Endometrial microvascular endothelial cells (primary cell): ENCODE measurements around the gene DIAPH1. TPM values are rescaled to one million over a fixed set of nuclear protein-coding genes. Genes with fewer than 3 reads are reported as not detected.
"Not testable (repeated sequence)": the region's sequence is repeated elsewhere in the genome, so short reads cannot be mapped to it uniquely, and the experiment has no call there.

Experiments
- in situ Hi-C: cut with HindIII; loops from 2 replicates; pipeline ENCODE4 v1.10.0; 2017; ENCODE audit warnings: low sequenced_read_pairs, low pct_unique_long_range_greater_than_20kb; ENCODE audit errors: inconsistent ontology term
- total RNA-seq: library from RNA; depleted of rRNA; stranded (reverse); fragments of >200 nt; gene quantifications from one replicate; pipeline ENCODE4 v1.2.3, GENCODE V29; 2015; ENCODE audit errors: inconsistent ontology term

Gene DIAPH1
- total RNA-seq, 1 donor from 2014 or later, result 91.6 TPM

DNA sequence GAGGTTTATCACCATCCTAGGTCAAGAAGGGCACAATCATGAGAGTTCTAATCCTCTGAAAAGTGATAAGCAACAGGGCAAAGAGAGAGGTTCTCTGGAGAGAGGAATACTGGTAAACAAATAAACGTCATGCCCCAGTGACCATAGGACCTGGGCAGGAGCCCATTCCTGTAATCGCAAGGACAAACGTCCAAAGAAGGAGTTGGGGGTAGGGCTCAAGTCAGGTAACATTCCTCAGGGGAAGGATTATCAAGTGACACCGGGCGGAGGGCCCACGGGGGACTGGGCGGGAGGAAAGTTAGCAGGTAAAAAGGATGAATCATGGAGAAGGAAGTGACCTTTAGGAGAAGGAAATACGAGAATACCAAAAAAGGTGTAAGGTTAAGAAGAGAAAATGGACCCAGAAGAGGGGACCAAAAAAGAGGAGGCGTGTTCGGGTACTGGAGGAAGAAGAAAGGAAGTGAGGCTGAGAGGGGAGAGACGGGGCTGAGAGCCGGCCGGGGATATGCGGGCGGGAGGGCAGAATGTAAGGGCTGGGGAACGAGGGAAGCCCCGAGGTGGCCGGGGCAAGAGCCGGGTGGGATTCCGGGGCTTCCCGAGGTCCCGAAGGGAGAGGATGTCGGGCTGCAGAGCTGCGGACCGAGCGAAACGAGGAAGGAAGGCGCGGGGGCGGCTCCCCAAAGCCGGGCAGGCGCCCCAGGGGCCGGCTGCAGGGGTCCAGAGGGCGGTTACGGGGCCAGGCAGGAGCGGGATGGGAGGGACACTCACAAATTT, 583 bp downstream of the DIAPH1 start:
- in situ Hi-C loops, result no loop called here

DNA sequence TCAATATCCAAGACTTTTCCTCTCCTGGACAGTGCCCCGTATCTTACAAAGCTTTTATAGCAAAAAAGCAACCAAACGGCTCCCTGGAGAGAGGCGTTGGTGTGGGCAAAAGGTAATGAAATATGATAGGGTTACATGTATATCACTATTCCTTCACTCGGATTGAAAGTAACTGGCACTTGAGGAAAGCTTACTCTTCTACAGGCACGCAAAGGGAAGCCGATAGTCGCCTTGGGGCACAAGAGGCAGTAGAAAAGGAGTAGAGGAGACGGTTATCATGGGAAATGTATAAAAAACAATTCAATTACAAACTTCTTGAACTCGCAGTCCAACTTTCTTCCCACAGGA, 1.1 kb downstream of the DIAPH1 start:
- in situ Hi-C loops, result no loop called here

DNA sequence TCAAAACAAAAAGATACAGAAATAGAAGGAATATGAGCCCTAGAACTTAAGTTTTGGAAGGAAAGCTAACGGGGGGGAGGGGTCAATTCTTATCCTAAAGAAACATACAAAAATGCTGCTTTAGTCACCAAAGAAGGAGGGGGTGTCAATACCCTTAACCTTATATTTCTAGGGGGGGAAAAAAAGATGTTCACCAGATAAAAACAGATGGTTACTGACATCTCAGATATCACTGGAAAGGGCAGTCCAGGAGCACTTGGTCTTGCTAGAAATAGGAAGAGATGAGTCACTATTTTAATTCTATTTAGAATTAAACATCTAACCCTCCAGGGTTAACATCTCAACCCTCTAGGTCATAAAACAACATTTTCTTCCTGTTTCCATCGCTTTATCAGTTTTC, 1.7 kb downstream of the DIAPH1 start:
- in situ Hi-C loops, result no loop called here

DNA sequence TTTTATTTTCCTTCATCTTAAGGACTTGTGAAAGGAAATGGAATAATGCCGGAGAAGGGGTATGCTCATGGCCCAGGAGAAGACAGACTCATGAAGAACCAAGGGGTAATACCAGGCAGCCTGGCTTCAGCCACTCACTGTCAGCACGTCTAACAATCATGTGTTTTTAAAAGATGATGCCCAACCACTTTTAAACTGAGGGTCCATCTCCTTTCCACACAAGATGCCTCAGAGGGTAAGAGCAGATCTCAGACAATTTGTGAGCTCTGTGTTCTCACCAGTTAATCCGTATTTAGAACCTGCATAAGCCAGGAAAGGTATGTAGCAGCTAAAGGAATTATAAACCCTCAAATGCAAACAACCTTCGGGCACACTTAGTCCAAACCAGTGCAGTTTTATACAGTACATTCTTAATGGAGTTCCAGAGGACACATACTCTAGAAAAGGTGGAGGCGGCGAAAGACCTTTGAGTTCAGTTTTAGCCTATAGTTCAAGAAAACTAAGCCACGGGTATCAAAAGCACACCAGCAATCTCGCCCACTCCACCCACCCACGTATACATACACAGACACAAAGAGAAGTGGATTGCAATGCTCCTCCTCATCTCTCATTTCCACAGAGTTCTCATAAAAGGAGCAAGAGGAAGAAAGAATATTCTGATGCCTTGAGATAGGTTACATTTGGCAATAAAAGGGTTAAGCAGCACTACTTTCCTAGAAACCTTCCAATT, 2.6 kb downstream of the DIAPH1 start:
- in situ Hi-C loops, result no loop called here

DNA sequence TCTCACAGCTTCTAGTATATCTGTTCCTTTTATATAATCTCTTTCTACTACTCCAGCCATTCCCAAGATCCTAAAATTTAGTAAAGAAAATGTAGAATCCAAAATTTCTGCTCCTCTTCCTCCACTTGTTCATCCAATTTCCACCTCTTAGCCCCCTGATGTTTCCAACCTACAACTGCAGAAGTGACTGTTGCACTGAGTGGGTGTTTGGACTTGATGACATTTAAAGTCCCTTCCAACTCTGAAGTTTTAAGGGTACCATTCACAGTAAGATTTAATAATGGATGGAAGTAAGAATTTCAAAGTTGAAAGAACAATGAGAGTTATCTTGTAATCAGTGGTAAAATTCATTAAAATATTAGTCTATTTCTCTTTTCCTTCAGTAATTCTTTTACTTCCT, 5.5 kb downstream of the DIAPH1 start:
- in situ Hi-C loops, result no loop called here

DNA sequence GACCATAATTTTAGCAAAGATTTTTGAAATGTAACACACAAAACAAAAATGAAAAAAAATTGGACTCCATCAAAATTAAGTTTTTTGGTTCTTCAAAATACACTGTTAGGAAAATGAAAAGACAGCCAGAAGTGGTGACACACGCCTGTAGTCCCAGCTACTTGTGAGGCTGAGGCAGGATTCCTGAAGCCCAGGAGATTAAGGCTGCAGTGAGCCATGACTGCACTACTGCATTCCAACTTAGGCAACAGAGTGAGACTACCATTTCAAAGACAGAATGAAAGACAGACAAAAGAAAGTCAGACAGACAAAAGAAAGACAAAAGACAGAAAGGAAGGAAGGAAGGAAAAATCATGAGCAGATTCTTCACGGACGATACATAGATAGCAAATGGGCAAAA, 7.5 kb downstream of the DIAPH1 start:
- in situ Hi-C loops, result no loop called here

DNA sequence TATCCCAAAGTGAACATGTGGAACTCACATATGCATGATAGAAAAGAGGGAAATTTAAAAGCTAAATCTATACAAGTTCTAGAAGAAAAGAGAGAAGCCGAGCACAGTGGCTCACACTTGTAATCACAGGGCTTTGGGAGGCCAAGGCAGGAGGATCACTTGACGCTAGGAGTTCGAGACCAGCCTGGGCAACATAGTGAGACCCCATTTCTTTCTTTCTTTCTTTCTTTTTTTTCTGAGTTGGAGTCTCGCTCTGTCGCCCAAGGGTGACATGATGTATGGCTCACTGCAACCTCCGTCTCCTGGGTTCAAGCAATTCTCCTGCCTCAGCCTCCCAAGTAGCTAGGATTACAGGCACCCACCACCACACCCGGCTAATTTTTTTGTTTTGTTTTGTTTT, 8.9 kb downstream of the DIAPH1 start:
- in situ Hi-C loops, result not testable (repeated sequence)

DNA sequence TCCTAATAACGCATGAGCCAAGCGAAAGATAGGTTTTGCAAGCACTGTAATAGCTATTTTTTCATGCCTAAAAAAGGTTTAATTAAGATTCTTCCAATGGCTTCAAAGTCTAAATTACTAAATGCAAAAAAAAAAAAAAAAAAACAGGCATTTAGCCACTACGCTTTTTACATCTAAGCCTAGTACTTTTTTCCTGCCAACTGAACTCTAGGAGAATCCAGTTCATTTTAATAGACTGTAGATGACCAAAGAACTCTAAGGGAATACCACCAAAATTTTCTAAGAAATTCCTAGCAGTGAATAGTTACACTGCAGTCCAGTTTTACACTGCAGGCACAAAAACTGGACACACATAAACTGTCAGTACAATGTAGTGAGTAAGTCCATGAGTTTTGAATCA, 9.8 kb downstream of the DIAPH1 start:
- in situ Hi-C loops, result no loop called here

DNA sequence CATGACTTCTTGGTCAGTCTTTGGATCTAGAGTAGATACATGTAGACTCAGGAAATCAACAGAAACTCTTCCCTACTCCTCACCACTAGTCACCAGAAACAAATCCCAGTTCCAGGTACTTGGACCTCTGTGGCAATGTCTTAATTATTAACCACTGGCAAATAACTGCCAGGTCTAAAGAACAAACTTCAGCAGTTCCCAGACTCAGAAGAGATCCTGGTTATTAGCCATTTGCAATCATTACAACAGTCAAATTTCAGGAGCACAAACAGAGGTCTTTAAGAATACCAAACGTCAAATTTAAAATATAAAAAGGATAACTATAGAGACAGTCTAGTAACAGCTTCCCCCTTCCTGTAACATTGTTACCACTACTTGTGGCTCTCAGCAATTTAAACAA, 10.2 kb downstream of the DIAPH1 start:
- in situ Hi-C loops, result no loop called here

DNA sequence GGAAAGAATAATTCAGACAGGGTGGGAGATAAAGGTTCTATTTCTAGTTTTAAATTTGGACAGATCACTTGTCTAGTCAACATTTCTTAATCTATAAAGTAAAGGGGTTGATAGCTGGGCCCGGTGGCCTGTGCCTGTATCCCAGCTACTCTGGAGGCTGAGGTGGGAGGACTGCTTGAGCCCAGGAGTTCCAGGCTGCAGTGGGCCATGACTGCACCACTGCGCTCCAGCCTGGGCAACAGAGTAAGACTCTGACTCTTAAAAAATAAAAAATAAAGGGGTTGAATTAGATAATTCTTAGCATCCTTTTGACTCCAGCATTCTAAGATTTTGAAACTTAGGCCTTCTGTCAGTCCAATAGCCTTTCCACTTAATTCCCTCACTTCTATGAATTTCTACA, 10.8 kb downstream of the DIAPH1 start:
- in situ Hi-C loops, result no loop called here

DNA sequence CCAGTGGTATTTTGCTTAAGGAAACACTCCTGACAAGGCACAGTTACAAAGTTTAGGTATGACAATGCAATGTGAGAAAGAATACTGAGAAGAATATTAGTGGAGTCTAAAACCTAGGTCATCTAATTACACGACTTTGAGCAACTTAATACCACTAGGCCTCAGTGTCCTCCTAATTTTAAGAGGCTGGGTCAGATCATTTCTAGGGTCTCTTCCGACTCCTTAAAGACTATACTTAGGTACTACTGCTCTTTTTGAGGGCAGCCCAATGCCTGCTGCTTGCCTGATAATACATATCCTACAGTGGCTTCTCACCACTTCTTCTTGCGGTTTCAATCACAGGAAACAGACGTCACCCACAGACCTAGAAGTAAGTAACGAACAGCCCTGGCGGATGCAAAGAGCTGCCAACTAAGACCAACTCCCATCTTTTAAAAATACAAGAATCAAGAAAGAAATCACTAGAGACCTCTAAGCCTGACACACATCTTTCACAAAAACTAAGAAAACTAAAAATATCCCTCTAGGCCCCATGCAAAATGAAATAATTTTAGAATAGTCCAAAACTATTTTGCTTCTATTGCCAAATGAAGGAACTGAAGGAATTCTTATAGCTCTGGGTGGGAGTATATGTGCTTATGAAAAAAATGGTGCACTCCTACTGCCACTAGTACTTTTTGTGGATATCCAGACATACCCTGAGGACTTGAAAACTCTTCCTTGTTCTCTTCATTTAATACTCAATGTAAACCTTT, 13.1 kb downstream of the DIAPH1 start:
- in situ Hi-C loops, result no loop called here

DNA sequence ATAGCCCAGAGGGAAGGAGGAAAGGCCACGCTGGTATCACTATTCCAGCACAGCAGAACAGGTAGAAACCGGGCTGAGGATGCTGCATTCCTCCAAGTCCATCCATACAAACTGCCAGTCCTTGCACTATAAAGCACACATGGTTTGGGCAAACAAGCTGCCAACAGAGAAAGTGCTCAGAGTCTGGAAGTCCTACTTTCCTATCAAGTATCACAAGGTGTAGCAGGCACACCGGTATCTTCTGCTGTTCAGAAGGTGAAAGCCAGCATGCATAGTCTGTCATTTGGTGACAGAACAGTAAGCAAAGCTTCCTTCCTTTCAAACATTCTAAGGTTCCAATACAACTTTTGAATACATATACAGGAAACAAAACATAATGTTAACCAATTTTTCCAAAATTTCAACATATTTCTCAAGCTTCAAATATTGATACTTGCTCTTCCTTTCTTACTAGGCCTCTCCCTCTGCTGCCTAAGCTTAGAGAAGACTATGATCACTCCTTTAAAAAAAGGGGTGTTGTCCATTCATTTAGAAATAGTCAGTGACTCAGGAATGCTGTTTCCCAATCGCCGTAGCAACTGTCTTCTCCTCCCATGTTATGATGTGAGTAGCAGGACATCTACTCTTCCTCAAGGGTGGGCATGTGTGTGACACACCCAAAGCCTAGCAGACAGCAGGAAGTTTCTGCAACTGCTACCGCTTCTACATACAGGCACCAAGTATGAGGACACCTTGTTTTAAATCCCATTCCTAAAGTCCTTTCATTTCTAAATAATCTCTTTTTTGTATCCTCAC, 14.7 kb downstream of the DIAPH1 start:
- in situ Hi-C loops, result no loop called here

DNA sequence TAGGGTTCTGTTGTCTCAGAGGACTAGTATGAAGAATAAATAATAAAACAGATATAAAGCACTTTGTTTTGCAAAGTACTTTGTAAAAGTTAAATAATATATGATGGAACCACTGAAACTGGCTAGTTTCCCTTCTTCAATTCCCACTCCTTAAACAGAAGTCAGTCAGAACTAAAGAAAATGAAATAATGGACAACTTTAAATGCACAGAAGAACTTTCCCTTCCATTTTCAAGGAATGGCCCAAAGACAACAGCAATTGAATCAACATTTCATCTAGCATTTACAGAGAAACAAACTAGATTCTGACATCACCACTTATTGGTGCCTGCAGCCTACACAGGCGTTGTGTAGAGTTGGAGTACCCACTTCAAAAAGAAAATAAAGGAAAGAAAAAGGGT, 16.2 kb downstream of the DIAPH1 start:
- in situ Hi-C loops, result no loop called here

DNA sequence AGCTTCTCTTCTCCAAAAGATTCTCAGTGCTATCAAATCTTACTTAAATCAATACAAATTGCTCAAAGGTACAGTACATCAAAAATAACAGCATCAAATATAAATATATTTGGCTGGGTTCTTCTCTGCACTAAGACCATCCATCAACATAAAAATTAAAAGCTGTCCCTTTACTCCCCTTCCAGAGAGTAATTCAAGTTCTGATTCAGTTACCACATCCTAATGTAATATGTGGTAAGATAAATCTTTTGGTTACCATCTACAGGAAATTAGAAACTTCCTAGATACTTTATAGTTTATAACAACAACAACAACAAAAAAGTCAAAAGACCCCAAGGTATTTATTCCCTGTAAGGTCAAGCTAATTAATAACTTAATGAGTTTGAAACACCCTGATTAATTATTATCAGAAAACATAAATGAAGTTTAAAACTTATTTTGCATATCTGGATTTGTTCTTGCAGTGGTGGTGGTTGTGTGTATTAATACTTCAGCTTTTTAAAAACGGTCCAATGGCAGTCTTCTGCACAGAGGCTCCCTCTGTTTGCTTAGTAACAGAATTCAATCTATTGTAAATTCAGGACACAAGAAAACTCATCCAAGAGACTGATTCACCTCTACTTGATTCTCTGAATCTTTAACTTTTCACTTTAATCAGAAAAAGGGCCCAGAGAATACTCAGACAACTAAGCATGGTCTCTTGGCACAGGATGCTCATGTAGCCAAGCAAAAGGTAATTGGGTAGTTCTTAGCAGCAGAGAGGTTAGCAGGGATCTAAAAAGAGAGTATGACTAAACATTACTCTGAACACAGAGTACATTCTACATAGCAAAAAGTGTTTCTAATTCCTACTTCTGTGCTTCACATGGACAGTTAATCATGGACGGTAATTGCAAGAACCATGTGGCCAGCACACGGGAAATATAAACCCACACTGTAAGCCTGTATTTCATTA, 20.1 kb downstream of the DIAPH1 start:
- in situ Hi-C loops, result no loop called here

DNA sequence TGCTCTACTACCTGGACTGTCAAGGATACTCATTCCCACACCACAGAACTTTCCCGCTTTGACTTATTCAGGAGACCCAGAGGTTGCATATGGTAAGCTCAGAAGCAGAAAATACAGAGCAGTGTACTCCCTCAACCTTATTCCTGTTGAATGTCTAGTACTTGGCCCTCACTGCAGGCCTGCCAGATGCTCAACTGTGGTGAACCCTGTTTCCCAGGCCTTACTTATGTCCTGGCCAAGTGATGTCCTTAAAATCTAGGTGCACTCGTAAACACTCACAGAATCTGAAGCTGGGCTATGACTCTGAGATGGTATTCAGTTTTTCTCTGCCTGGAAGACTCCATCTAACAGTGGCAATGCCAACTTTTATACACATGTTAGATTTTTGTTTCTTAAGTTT, 21.0 kb downstream of the DIAPH1 start:
- in situ Hi-C loops, result no loop called here

DNA sequence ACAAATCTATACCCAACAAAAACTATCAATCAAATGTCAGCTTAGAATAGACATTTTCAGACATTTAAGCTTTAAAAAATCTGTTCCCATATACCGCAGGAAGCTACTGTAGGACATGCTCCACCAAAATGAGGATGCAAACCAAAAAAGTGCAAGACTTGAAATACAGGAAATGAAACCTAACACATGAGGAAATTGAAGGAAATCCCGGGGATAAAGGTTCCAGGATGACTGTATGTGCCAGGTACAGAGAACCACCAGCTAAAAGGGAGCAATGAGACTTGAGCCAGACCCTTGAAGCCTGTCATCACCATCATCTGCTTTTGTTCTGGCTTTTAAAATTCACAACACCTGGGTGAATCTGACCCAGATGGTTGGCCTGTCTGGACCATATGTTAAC, 21.4 kb downstream of the DIAPH1 start:
- in situ Hi-C loops, result no loop called here

DNA sequence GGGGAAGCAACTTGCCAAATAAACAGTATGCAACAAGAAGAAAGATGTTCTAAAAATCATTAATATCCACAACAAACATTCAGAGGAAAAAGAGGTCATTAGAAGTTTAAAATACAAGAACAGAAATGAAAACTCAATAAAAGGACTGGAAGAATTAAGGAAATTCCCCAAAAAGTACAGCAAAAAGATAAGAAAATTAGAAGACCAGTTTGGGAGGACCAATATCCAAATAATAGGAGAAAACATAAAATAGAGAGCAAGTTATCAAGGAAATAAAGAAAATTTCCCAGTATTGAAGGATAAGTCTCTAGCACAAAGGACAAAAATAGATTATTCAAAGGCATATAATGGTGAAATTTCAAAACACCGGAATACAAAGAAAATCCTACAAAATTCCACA, 21.9 kb downstream of the DIAPH1 start:
- in situ Hi-C loops, result no loop called here

DNA sequence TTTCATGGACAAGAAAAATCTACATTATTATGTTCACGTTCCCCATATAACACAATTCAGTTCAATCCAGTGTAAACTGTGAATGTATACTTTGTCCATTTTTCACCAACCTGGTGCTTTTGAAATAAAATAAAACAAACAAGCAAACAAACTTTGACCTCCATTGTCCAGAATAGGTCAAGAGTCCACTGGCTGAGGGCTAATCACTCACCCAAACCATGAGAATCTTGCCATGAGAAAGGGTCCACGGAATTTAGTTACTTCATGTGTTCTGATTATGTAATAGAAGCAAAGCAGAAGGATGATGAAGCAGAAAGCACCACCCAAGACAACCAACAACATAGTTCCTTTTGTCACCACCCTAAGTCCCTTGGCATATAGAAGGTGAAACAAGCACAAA, 28.7 kb downstream of the DIAPH1 start:
- in situ Hi-C loops, result no loop called here
